GM21423 (cell line): ENCODE measurements around the gene SIRPA.
"Not testable (repeated sequence)": the region's sequence is repeated elsewhere in the genome, so short reads cannot be mapped to it uniquely, and the experiment has no call there.

Experiments
- ATAC-seq: cut with Tn5 transposase; IDR thresholded peaks from one replicate; pipeline ENCODE4 v1.9.1; 2021; ENCODE audit warnings: mild to moderate bottlenecking, moderate library complexity; ENCODE audit not compliant: unreplicated experiment

SIRPA gene

DNA sequence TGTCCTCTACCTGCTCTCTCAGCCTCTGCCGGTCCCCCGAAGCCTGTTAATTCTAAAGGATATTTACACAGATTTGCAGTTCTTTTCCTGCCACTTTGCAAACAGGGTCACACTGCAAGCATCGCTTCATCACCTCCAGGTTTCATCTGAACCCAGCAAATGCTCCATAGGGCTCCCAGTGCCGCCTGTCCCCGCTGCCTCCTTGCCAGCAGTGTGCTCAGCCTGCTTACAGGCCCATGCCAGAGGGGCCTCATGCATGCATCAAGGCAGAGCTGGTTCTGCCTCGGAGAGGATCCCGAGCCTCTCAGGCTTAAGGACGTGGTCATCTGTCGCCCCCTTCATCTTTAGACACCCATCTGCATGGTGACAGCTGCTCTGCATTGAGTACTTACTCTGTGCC lies 10.5 kb downstream of the SIRPA start:
- no peak for ATAC-seq

DNA sequence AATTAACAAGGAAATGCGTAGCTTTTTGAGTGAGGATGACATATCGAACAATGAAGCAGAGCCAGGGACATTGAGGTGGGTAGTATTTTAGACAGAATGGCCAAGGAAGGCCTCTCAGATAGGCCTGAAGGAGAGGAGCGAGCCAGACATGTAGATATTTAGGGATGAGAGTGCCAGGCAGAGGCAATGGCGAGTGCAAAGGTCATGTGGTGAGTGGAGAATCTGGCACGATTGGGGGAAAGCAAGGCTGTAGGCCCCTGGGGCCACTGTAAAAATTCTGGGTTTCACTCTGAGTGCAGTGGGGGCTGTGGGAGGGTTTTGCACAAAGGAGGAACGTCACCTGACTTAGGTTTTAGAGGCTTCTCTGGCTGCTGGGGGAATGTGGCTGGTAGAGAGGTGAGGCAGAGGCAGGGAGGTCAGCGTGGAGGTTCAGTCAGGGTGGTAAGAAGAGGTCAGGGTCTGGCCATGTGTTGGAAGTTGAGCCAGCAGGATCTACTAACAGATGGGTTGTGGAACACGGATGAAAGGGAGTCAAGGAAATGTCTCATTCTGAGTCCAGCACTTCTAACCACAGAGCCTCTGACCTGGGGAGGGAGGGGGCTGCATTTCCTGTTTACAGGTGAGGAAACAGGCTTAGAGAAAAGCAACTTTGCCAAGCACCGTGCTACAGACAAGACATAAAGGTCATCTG lies 11.3 kb downstream of the SIRPA start:
- no peak for ATAC-seq

DNA sequence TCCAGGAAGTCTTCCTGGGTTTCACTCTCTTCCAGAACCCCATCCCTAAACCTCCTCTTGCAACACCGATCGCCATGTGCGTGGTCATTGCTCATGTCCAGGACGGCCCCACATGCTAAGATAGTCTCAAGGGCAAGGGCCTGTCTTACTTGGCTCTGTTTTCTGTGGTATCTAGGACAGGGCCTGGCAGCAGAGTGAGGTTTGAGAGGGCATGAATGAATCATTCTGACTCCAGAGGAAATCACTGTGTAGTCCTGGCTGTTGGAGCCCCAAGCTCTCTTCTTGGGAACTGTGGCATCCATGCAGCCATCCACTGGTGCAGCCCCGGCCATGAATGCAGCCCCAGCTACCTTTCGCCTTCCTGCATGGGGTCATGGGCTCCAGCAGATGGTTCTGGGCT lies 12.4 kb downstream of the SIRPA start:
- no peak for ATAC-seq

DNA sequence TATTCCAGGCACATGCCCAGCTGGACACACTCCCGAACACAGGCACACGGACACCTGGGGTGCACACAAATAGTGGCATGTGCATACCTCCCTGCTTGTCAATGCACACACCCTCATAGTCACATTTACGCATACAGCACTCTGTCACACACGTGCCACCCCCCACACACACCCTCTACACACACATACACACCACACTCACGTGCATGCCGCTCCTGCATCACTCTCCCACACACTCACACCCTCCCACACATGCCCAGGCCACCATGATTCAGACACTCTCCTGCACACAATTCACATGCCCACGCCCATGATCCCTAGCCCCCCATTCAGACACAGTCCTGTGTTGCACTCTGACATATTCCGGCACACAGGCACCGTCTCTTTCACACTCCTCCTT lies 13.0 kb downstream of the SIRPA start:
- ATAC-seq = no peak

DNA sequence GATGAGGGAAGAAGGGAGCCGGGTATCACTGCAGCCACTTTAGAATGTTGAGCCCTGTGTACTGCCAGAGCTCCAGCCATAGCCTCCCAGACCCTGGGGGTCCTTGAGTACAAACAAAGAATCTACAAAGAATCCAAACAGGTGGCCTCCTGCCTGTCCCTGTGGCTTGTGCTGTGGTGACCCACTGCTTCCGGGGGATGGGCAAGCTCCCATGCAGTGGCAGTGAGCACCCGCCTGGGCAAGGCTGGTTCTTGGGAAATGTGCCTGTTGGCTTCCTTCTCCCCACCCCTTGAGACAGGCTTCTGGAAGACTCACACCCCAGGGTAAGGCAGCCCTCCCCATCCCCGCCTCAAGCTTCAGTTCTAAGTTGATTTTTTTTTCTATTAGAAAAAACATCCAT lies 13.9 kb downstream of the SIRPA start:
- no peak for ATAC-seq

DNA sequence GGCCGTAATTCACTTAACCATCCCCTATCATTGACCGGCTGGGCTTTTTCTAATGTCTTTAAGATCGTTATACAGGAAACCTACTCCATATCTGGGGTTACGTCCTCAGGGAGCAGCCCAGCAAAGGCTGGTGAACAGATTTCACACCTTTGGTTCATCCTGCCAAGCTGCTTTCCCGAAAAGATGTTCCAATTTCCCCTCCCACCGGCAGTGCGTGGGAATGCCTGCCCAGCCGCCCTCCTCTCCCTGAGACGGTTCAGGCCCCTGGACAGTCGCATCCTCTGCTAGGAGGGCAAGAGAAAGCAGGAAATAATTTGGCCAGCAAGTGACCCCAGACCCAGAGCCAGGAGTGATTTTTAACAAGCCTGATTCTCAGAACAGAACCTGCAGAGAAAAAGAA lies 16.3 kb downstream of the SIRPA start:
- no peak for ATAC-seq

DNA sequence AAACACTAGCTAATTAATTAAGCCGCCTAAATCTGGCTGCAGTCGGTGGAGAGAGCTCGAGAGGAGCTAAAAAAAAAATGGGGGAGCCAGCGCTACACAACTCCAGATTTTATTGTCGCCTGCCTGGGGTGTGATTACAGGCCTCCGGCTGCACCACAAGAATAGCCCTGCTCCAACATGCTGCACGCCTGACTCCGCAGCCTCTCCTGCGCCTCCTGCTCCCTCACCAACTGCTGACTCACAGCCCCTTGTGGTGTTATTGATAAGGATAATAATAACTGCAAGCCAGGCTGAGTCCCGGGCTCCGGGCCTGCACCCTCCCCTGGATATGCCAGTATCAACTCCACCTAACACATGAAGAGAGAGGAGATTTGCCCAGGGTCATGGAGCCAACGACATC lies 16.8 kb downstream of the SIRPA start:
- ATAC-seq = no peak

DNA sequence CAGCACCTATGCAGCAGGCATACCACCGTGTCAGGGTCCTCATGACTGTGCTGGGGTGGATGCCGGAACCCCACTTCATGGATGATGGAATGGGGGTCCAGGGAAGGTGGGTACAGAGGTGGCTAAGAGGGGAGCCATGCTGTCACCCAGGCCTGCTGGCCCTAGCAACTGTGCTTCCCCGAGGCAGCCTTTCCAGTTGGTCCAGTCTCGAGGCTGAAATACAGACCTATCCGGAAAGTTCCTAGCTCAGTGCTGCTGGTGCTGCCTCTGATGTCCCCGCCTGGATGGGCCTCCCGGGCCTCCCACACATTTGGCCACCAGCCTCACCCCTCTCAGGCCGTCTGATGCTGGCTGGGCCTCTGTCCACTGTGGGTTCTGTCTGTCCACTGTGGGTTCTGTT lies 17.4 kb downstream of the SIRPA start:
- no peak for ATAC-seq

DNA sequence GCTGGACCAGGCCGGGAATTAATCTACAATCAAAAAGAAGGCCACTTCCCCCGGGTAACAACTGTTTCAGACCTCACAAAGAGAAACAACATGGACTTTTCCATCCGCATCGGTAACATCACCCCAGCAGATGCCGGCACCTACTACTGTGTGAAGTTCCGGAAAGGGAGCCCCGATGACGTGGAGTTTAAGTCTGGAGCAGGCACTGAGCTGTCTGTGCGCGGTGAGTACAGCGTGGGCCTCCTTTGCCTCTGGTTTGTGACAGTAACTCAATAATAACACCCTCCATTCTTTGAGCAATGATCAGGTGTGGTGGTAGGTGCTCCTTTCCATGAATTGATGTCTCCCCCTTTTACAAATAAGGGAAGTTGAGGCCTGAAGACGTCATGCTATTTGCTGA lies 20.0 kb downstream of the SIRPA start:
- not testable (repeated sequence) for ATAC-seq

DNA sequence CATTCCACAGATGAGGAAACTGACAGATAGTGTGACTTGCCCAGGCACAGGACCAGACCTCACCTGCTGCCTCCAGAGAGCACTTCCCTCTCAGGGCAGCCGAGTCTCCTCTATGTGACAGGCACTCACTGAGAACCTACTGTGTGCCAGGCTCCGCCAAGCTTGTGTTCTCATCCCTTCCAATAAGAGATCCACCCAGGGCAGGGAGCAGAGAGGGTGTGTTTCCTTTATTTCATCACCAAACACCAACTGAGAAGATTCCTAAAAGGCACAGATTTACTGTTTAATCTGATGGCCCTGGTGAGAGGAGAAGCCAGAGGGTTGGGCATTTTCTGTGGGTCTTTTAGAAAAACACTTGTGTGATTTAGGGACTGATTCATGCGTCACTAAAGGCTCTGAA lies 20.5 kb downstream of the SIRPA start:
- ATAC-seq = no peak

DNA sequence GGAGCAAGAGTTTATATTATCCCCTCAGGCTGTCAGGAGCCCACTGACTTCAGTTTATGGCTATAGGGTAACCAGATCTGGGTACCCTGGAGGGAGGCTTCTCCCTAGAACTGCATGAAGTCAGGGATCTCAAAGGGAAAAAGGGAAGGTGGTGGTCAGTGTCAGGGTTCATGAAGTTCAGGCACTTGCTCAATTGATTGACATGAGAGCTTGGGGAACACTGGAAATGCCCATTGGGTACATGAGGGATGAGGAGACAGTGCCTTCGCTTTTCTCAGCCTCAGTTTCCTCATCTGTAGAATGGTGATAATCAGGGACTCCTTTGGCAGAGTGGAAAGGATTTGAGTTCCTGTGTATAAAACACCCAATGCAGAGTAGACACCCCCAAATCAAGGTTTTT lies 22.6 kb downstream of the SIRPA start:
- no peak for ATAC-seq

DNA sequence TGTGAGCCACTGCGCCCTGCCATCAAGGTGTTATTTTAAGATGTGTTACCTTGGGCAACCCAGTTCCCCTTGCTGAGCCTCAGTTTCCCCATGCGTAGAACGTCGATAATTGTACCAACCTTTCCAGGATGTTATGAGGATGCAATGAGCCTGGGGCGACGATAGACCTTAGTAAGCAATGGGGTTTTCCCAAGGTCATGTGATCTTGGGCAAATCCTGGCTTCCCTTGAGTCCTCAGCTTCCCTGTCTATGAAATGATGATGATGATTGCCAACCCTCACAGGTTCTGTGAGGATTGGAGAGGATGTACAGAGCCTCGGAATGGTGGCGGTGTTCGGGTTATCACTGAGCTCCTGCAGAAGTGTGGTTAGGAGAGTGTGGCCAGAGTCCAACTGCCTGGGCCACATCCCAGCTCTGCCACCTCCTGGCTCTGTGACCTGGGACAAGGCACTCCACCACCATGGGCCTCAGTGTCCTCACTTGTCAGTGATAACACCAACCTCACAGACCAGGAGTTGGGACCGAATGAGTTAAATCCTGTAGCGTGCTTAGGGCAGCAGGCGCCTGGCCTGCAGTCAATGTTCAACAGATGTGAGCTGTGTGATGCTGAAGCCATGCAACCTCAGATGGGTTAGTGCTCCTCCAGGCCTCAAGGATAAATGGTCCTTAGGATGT lies 23.4 kb downstream of the SIRPA start:
- no peak for ATAC-seq

DNA sequence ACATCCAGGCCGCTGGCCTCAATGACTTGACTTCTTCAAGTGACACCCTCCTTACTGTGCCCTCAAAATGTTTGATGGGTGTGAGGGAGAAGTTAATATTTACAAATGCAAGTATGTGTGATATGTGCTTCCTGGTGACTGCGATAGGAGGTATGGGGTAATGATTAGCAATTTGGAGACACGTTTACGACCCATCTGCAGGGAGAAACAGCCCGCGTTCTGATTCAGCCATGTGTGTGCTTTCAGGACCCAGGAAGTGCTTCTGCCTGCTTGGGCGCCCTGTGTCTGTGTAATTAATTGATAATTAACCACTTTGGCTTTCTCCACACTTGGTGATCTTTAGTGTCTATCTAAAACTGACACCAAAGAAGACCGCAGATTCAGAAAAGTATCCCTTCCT lies 25.0 kb downstream of the SIRPA start:
- peak; percentile 67 for ATAC-seq

DNA sequence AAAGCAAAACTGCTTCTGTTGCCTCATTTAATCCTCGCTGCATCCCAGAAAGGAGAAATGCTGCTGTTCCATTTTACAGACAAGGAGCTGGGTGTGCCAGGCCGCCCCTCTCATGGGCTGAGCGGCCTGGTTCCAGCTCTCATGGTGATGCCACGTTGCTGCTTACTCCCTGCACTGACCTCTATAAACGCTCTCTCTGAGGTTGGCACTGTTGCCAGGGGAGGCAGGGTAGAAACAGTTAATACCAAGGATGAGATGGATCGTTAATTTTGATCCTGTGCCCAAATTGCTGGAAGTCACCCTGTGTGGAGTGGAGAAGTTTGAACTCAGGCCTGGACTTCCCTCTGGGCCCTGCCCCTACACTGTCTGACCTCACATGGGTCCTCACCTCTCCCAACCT lies 25.6 kb downstream of the SIRPA start:
- no peak for ATAC-seq

DNA sequence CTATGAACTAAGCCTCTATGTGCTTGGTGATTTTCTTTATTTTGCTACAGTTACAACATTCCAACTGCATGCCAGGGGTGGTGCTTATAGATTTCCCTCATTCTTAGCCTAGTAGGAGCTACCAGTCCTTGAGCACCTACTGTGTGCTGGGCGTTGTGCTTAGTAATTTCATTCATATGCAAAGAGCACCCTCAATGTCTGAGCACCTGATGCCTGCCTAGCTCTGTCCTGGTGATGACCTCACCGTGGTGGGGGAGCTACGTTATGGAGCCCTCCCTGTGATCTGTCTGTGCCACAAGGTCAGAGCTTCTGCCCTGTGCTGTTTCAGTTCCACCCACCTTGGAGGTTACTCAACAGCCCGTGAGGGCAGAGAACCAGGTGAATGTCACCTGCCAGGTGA lies 26.8 kb downstream of the SIRPA start:
- ATAC-seq = not testable (repeated sequence)

DNA sequence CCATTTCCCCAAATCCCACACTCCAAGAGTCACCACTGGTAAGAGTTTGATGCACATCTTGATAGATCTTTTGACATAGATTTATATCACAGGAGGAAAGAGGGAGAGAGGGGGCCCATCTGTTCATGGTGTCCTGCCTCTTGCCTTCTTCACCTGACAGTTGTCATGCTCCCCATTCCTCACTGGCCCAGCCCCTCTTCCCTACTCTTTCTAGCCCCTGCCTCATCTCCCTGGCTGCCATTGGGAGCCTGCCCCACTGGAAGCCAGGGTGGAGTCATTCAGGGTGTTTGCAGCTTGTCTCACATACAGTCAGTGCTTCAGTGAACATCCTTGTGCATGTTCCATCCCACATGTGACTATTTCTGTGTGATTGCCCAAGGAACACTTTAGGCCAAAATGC lies 27.6 kb downstream of the SIRPA start:
- ATAC-seq = no peak

DNA sequence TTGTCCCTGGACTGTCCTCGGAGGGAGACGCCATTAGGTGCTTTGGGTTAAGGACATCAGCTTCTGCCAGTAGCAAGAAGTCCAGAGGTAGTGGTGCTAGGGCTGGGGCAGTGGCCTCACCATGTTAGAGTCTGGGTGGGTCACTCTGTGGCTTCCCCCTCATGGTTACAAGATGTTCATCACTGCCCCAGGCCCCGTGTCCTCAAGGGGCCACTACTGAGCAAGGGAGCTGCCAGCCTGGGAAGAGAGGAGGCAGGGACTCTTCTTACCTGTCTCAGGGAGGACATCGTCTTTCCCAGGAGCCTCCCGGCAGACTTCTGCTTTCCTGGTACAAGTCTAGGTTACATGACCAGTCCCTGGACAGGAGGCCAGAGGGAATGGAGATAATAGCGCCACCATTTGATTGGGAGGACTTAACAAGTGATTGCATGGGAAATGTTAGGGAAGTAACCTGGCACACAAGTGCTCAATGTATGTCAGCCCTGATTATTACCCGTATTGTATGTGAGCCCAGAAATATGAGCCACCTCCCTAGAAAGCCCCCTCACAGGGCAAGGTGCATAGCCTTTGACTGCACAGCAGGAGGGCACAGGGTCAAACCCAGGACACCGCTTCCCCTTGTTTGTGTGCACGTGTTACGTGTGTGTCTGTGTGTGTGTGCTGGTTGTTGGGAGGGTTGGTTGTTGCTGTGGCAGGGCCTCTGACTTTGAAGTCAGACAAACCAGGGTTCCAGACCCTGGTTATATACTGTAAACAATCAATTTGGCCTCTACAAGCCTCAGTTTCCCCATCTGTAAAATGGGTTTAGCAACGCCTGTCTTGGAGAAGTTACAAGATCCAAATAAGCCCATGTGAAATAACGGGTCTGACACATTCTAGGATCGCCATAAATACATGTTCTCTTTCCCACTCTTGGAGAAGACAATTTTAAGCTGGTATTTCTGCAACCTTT lies 30.0 kb downstream of the SIRPA start:
- no peak for ATAC-seq

DNA sequence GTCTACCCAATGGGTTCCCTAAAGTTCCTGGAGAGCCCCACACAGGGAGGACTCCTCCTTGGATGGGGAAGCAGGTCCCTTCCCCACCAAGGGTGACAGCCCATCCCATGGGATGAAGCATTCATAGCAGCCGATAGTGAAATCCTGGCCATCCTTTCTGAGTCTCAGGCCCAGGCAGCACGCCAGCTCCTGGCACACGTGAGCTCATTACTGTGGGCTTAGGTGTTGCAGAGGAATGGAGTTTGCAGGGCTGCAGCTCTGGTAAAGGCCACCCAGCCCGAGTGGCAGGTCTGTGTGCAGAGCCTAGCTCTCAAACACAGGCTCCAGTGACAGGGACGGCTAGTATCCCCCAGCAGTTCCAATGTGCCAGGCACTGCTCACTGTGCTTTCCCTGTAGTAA lies 31.0 kb downstream of the SIRPA start:
- ATAC-seq = no peak

DNA sequence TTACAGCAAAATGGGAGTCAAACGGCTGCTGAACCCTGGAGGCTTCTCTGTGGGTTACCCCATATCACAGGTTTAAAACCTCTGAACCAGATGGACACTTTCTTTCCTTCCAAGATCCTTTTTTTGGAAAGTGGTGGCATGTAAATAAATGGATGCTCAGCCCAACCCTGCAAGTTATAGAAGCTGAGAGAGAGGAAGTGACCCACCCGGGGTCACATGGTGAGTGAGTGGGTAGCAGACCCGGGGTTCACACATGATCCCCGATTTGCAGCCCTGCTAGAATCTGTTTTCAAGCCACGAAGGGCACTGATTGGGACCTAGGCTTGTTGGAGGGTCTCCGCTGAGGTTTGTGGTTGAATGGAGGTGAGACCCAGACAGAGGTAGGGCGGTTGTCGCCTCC lies 32.0 kb downstream of the SIRPA start:
- no peak for ATAC-seq

DNA sequence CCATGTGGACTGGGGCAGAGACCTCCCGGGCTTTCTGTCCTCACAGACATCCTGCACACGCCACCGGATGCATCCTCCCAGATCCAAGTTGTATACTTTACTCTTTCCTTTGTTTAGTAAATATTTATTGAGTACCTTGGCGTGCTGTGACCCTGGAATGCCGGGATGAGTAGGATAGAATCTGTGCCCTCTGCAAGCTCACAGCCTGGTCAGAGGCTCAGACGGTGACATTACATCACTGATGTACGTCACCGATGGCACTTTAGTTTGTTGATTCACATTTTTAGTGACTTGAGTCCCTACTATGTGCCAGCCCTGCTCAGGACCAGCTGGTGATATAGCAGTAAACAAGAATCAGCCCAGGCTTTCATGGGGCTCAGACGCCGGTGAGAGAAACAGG lies 32.9 kb downstream of the SIRPA start:
- no peak for ATAC-seq

DNA sequence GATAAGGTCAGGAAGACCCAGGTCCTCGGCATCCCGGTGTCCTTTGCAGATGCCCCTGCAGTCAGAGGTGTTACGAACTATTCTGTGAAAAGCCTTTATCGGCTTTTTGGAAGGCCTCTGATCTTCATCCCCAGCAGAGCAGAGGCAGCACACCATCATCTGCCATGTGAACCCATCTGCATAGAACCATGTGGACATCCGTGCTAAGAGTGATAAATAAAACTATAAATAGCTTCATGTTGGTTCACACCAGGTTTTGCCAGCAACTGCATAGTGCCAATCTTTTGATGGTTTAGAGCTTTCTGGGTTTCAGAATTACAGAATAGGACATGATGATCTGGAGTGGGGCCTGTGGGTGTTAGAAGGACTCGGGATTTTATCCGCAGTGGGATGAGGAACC lies 33.6 kb downstream of the SIRPA start:
- no peak for ATAC-seq

DNA sequence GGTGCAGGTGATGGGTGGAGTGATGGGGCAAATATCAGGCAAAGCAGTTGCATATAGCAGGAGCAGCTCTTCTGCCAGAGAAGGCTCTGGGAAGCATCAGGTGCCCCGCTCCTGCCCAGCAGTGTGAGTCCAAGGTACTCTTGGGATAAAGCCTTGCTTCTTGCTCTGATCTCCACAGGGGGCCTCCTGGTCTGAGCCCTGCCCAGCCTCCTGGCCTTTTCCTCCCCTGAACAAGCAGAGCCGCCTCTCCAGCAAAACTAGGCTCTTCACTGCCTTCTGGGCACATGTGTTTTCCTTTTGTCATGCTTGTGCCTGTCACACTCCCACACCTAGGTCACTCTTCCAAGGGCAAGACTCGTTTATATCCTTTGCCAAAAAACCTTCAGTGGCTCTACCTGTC lies 34.3 kb downstream of the SIRPA start:
- ATAC-seq = no peak
